T follicular helper cell (primary cell): ENCODE results near the gene CLASP1.
"Not testable (repeated sequence)": the region's sequence is repeated elsewhere in the genome, so short reads cannot be mapped to it uniquely, and the experiment has no call there.

Experiments used
- DNase-seq: peaks from one replicate; pipeline ENCODE4 v3.0.0-alpha.2; 2020; ENCODE audit warnings: low read depth

The CLASP1 gene

GRCh38 chr2:121582272-121582671, 67.0 kb downstream of the CLASP1 start:
- no peak for DNase-seq

- DNase-seq: no peak
Measured at GRCh38 chr2:121579309-121579708, 70.0 kb downstream of the CLASP1 start.

- DNase-seq: no peak
Measured at GRCh38 chr2:121577381-121577780, 71.9 kb downstream of the CLASP1 start.

DNA sequence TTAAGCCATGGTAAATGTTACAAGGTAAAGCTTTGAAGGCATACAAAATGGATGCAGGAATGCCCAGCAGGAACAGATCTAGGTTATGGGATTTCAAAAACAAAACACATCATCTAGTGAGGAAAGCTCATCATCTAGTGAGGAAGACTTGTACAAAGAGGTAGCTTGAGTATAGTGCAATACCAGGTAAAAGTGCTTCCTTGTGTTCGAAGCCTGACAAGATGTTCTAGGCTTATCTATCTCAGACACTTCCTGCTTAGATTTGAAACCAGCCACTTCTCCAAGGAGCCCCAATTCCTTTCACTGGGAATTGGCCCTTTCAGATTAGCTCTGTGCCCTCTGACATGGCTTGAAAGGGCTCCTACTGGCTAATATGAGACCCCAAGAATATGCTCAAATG, 73.0 kb downstream of the CLASP1 start:
- DNase-seq: no peak

- DNase-seq: no peak
Measured at GRCh38 chr2:121575800-121576199, 73.5 kb downstream of the CLASP1 start.

DNA sequence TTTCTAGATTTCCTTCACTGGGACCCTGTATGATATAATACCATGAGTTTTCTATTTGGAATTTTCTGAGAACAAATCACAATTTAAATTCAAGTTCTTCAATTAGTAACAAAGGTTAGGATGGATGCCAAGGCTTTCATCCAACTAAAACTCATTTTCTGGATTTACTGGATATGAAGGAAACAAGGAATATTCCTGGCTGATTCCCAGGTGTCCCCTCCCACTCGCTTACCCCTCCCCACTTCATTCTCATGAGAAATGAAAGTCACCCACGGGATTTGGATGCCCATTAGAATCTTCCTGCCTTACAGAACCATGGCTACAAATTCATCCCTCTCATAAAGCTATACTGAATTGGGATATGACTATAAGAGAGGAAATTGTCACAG, 78.6 kb downstream of the CLASP1 start:
- no peak for DNase-seq

GRCh38 chr2:121570036-121570666, 79.1 kb downstream of the CLASP1 start:
- DNase-seq: no peak

GRCh38 chr2:121567957-121568409, 81.3 kb downstream of the CLASP1 start:
- no peak for DNase-seq

GRCh38 chr2:121567452-121567851, 81.8 kb downstream of the CLASP1 start:
- no peak for DNase-seq

- DNase-seq: no peak
Measured at GRCh38 chr2:121565389-121566250, 83.6 kb downstream of the CLASP1 start.

- DNase-seq: no peak
Measured at GRCh38 chr2:121564905-121565304, 84.4 kb downstream of the CLASP1 start.

- DNase-seq: not testable (repeated sequence)
Measured at GRCh38 chr2:121563754-121564153, 85.5 kb downstream of the CLASP1 start.

GRCh38 chr2:121562269-121563176, 86.7 kb downstream of the CLASP1 start:
- no peak for DNase-seq

DNA sequence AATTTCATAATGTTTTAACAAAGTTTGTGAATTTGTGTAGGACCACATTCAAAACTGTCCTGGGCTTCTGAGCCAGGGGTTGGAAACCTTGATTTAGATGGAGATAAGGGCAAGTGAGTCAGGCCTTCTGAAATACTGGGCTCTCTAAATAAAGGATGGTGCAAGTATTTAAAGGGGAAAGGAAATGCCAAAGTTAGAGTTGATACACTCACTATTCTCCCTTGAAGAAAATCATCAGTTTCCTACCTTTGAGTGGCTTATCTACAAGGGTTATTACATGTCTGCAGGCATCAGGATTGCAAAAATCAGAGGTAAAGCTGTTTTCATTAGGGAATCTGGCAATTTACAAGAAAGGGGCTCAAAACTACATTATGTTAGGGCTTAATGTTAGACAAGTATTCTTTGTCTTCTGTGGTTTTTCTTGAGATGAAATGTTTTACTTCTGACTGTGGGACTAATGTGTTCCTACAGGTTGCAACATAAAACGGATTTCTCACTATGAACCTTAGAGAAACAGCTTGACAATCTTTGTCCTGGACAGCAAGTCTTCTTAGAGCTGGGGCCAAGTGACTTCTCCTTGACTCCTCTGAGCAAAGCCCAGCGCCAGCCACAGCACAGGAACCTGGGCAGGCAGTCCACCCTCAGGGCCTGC, 87.5 kb downstream of the CLASP1 start:
- DNase-seq: no peak

GRCh38 chr2:121558329-121558728, 90.9 kb downstream of the CLASP1 start:
- no peak for DNase-seq

DNA sequence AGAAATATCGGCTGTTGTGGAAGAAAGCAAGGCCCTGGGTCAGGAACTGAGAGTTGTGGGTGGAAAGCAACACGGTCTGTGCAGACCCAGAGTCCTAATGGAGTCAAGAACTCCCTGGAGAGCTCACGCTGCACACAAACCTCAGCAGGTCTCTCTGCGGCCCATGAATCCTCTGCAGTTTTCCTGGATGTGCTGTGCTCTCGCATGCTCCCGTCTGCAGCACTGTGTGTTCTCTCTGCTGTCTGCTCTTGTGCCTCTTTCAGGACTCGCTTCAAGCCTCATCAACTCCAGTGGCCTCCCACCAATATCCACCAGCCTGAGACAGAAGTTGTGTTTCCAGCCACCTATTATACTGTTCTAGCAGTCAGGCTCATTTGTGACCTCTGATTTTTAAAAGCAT, 94.3 kb downstream of the CLASP1 start:
- DNase-seq: no peak

DNA sequence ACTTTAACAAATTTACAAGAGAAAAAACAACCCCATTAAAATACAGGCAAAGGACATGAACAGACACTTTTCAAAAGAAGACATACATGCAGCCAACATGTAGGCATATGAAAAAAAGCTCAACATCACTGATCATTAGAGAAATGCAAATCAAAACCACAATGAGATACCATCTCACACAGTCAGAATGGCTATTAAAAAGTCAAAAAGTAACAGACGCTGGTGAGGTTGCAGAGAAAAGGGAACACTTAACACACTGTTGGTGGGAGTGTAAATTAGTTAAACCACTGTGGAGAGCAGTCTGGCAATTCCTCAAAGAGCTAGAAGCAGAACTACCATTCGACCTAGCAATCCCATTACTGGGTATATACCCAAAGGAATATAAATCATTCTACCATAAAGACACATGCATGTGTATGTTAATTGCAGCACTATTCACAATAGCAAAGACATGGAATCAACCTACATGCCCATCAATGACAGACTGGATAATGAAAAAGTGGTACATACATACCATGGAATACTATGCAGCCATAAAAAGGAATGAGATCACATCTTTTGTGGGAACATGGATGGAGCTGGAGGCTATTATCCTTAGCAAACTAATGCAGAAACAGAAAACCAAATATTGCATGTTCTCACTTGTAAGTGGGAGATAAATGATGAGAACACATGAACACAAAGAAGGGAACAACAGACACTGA, 96.6 kb downstream of the CLASP1 start:
- not testable (repeated sequence) for DNase-seq

GRCh38 chr2:121550669-121551068, 98.6 kb downstream of the CLASP1 start:
- DNase-seq: no peak

- DNase-seq: no peak
Measured at GRCh38 chr2:121547646-121548045, 101.6 kb downstream of the CLASP1 start.

DNA sequence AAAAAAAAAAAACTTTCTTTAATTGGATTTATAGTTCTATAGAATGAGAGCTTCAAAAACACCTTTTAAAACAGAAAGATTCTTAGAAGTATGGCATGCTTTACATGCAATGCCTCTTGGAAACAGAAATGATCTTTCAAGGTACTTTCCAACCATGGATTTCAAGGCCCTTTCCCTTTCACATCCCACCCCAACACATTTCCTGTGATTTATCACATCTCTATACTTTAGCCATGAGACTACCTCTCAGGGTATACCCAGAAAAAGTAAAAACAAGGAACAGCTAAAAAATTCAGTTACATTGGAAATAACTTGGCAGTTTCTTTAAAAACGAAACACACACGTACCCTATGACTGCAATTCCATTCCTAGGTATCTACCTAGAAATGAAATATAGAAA, 103.3 kb downstream of the CLASP1 start:
- no peak for DNase-seq

GRCh38 chr2:121545257-121545656, 104.0 kb downstream of the CLASP1 start:
- DNase-seq: no peak
